Measurements from ENCODE around the gene RASL10A. TPM values are rescaled to one million over a fixed set of nuclear protein-coding genes. Genes with fewer than 3 reads are reported as not detected.

The RASL10A gene
- total RNA-seq, 1 donor, result 0.21 TPM

- Histone ChIP-seq H3K4me3 (ENCODE audit: low read length) (no peak overlapping the region), H3K27me3 (ENCODE audit: insufficient read depth, low read length) (peaks cover 32% of the 10 kb centered on the region), H3K9me3 (ENCODE audit: low read depth, low read length) (no peaks in the 10 kb centered on the region), H3K4me1 (ENCODE audit: insufficient read depth, low read length) (peaks cover 16% of the 10 kb centered on the region)
These were observed 788 bp upstream of the RASL10A start for GRCh38 chr22:29316141-29316828.

- Histone ChIP-seq H3K4me1 (ENCODE audit: insufficient read depth, low read length) (peaks cover 26% of the 10 kb centered on the region), H3K4me3 (ENCODE audit: low read length) (no peak overlapping the region), H3K27me3 (ENCODE audit: insufficient read depth, low read length) (peaks cover 32% of the 10 kb centered on the region), H3K9me3 (ENCODE audit: low read depth, low read length) (no peaks in the 10 kb centered on the region)
These were observed 786 bp downstream of the RASL10A start for GRCh38 chr22:29314537-29315285.

GRCh38 chr22:29313576-29314466, 1.7 kb downstream of the RASL10A start:
- Histone ChIP-seq H3K27me3 (ENCODE audit: insufficient read depth, low read length) (peaks cover 32% of the 10 kb centered on the region), H3K4me1 (ENCODE audit: insufficient read depth, low read length) (peaks cover 26% of the 10 kb centered on the region), H3K9me3 (ENCODE audit: low read depth, low read length) (no peaks in the 10 kb centered on the region), H3K4me3 (ENCODE audit: low read length) (no peak overlapping the region)

DNA sequence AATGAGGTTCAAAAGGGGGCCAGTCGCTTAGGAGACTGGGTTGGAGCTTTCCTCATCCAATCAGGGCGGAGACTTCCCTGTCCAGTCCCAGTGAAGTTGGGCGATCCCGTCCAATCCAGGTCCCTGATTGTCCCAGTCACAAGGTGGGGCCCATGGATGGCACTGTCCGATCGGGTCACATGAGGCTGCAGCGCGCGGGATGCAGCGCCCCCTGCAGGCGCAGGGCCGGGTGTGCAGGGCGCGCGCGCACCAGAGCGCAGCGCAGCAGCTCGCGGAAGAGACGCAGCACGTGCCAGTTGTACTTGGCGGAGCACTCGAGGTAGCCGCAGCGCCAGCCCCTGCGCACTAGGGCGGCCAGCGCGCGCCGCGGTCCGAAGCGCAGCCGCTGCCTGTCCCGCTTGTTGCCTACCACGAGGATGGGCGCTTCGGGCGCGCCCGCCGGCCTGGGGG, 2.3 kb downstream of the RASL10A start:
- Histone ChIP-seq H3K4me1 (ENCODE audit: insufficient read depth, low read length) (peaks cover 26% of the 10 kb centered on the region), H3K27me3 (ENCODE audit: insufficient read depth, low read length) (peaks cover 32% of the 10 kb centered on the region)

GRCh38 chr22:29312218-29313125, 3.0 kb downstream of the RASL10A start:
- H3K27me3 ChIP-seq (ENCODE audit: insufficient read depth, low read length), result peaks cover 33% of the 10 kb centered on the region
- H3K9me3 ChIP-seq (ENCODE audit: low read depth, low read length), result no peaks in the 10 kb centered on the region
- H3K4me1 ChIP-seq (ENCODE audit: insufficient read depth, low read length), result peaks cover 31% of the 10 kb centered on the region
- H3K4me3 ChIP-seq (ENCODE audit: low read length), result no peak overlapping the region

More for the DNA sequence above, 2.3 kb downstream of the RASL10A start:
- no peak overlapping the region for H3K4me3 ChIP-seq (ENCODE audit: low read length)
- H3K9me3 ChIP-seq (ENCODE audit: low read depth, low read length), result no peaks in the 10 kb centered on the region

- Histone ChIP-seq H3K4me1 (ENCODE audit: insufficient read depth, low read length) (peaks cover 36% of the 10 kb centered on the region), H3K4me3 (ENCODE audit: low read length) (no peak overlapping the region), H3K27me3 (ENCODE audit: insufficient read depth, low read length) (peaks cover 35% of the 10 kb centered on the region), H3K9me3 (ENCODE audit: low read depth, low read length) (no peaks in the 10 kb centered on the region)
These were observed 3.9 kb downstream of the RASL10A start for GRCh38 chr22:29311464-29312217.

- H3K9me3 ChIP-seq (ENCODE audit: low read depth, low read length), result no peaks in the 10 kb centered on the region
- peaks cover 29% of the 10 kb centered on the region for H3K27me3 ChIP-seq (ENCODE audit: insufficient read depth, low read length)
- no peak overlapping the region for H3K4me3 ChIP-seq (ENCODE audit: low read length)
- peaks cover 42% of the 10 kb centered on the region for H3K4me1 ChIP-seq (ENCODE audit: insufficient read depth, low read length)
These were observed 4.6 kb downstream of the RASL10A start for GRCh38 chr22:29310863-29311339.

DNA sequence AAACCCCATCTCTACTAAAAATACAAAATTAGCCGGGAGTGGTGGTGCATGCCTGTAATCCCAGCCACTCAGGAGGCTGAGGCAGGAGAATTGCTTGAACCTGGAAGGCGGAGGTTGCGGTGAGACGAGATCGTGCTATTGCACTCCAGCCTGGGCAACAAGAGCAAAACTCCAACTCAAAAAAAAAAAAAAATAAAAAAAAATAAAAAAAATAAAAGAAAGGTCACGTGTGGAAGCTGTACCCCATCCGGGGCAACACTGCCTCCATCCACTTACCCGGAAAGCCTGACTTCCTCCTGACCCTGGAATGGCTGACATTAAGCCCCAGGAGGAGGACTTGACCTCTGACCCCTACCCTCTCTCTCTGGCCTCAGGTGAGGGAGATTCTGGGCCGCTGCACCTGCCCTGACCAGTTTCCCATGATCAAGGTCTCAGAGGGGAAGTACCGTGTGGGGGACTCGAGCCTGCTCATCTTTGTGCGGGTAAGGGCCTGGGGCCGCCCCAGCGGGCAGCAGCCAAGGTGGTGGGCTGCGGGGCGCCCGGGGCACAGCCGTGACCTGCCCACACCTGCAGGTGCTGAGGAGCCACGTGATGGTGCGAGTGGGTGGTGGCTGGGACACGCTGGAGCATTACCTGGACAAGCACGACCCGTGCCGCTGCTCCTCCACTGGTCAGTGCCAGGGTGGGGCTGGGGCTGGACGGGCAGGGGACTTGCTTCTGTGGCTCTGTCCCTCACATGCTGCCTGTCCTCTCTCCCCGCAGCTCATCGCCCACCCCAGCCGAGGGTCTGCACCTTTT, 5.2 kb downstream of the RASL10A start:
- Histone ChIP-seq H3K9me3 (ENCODE audit: low read depth, low read length) (no peaks in the 10 kb centered on the region), H3K4me3 (ENCODE audit: low read length) (no peak overlapping the region), H3K27me3 (ENCODE audit: insufficient read depth, low read length) (peaks cover 34% of the 10 kb centered on the region), H3K4me1 (ENCODE audit: insufficient read depth, low read length) (peaks cover 42% of the 10 kb centered on the region)

DNA sequence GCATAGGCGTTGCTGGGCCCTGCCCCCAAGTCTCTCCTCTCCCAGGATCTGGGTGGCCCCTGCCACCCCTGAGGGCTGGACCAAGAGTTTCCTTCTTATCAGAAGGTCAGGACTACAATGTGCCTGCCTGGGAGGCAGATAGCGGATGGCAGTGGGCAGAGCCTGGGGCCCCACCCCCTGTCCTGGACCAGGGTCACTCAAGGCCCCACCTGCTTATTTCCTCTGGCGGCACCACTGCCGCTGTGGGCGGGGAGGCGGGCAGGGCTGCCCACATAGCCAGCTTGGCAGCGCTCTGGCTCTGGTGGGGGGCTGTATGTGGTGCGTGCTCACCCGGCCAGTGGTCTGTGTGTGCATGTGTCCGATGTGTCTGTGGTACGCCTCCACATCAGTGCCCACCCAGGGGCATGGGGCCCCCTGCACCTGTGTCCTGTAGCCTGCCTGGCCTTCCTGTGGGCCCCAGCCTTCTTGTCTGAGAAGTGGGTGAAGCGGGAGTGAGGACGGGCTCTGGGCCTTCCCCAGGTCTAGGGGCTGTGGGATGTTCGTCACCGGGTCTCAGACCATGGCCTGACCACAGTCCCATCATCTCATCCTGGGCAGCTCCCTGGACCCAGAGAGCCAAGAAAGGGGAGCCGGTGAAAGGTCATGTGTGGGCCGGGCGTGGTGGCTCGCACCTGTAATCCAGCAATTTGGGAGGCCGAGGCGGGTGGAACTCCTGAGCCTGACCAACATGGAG, 6.0 kb downstream of the RASL10A start:
- H3K4me3 ChIP-seq (ENCODE audit: low read length), result no peak overlapping the region
- no peaks in the 10 kb centered on the region for H3K9me3 ChIP-seq (ENCODE audit: low read depth, low read length)
- H3K4me1 ChIP-seq (ENCODE audit: insufficient read depth, low read length), result peaks cover 37% of the 10 kb centered on the region
- peaks cover 31% of the 10 kb centered on the region for H3K27me3 ChIP-seq (ENCODE audit: insufficient read depth, low read length)

DNA sequence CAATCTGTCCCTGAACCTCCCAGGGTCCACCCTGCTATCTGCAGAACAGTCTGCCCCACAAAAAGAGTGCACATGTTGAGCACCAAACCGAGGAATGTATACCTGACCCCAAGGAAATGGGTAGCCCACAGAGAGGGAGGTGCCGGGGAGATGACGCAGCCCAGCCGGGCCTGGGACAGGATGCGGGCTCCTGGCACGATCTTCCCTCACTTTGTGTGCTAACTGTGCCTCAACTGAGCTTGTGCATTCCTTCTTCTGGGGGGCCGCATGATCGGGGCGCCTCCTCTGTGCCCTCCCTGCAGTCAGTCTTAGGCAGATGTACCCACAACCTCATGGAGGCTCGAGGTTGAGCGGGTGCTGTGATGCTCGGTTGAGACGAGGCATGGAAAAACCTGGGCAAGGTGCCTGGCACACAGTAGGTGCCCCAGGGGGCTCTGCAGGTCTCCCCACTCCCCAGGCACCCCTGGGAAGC, 6.7 kb downstream of the RASL10A start:
- no peak overlapping the region for H3K4me3 ChIP-seq (ENCODE audit: low read length)
- no peaks in the 10 kb centered on the region for H3K9me3 ChIP-seq (ENCODE audit: low read depth, low read length)
- peaks cover 24% of the 10 kb centered on the region for H3K27me3 ChIP-seq (ENCODE audit: insufficient read depth, low read length)
- peaks cover 31% of the 10 kb centered on the region for H3K4me1 ChIP-seq (ENCODE audit: insufficient read depth, low read length)

DNA sequence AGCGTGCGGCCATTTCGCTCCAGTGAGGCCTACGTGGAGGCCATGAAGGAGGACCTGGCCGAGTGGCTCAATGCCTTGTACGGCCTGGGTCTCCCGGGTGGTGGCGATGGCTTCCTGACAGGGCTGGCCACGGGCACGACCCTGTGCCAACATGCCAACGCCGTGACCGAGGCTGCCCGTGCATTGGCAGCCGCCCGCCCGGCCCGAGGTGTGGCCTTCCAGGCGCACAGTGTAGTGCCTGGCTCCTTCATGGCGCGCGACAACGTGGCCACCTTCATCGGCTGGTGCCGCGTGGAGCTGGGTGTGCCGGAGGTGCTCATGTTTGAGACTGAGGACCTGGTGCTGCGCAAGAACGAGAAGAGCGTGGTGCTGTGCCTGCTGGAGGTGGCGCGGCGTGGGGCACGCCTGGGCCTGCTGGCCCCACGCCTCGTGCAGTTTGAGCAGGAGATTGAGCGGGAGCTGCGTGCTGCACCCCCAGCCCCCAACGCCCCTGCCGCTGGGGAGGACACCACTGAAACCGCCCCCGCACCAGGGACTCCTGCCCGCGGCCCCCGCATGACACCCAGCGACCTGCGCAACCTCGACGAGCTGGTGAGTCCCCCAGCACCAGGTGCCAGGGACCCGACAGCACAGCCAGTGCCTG, 7.2 kb downstream of the RASL10A start:
- Histone ChIP-seq H3K4me1 (ENCODE audit: insufficient read depth, low read length) (peaks cover 32% of the 10 kb centered on the region), H3K27me3 (ENCODE audit: insufficient read depth, low read length) (peaks cover 18% of the 10 kb centered on the region), H3K4me3 (ENCODE audit: low read length) (no peak overlapping the region), H3K9me3 (ENCODE audit: low read depth, low read length) (no peaks in the 10 kb centered on the region)

- no peaks in the 10 kb centered on the region for H3K9me3 ChIP-seq (ENCODE audit: low read depth, low read length)
- peaks cover 37% of the 10 kb centered on the region for H3K4me1 ChIP-seq (ENCODE audit: insufficient read depth, low read length)
- H3K4me3 ChIP-seq (ENCODE audit: low read length), result no peak overlapping the region
- H3K27me3 ChIP-seq (ENCODE audit: insufficient read depth, low read length), result peaks cover 12% of the 10 kb centered on the region
These were observed 7.8 kb downstream of the RASL10A start for GRCh38 chr22:29307596-29308147.

All from mononuclear cell (primary cell).